ENCODE results near the gene THADA.

Gene THADA

GRCh38 chr2:43219383-43220228 lies 376.2 kb downstream of the THADA start:
- DNase-seq, result peak; percentile 67 to 84

GRCh38 chr2:43218702-43219382 lies 377.0 kb downstream of the THADA start:
- peak in 1 of 2 donors; percentile 55 for DNase-seq

GRCh38 chr2:43218155-43218701 lies 377.6 kb downstream of the THADA start:
- DNase-seq, result no peak

- no peak for DNase-seq
Measured at GRCh38 chr2:43217228-43218154, 378.3 kb downstream of the THADA start.

- no peak for DNase-seq
Measured at GRCh38 chr2:43216629-43217028, 379.2 kb downstream of the THADA start.

- no peak for DNase-seq
Measured at GRCh38 chr2:43215673-43216255, 380.1 kb downstream of the THADA start.

- no peak for DNase-seq
Measured at GRCh38 chr2:43214253-43214652, 381.6 kb downstream of the THADA start.

GRCh38 chr2:43212931-43213330 lies 382.9 kb downstream of the THADA start:
- peak; percentile 47 to 92 for DNase-seq

GRCh38 chr2:43212216-43212835 lies 383.5 kb downstream of the THADA start:
- peak in 1 of 2 donors; percentile 53 for DNase-seq

GRCh38 chr2:43210467-43211303 lies 385.2 kb downstream of the THADA start:
- peak; percentile 50 to 97 for DNase-seq

- DNase-seq, result no peak
Measured at GRCh38 chr2:43210125-43210466, 385.7 kb downstream of the THADA start.

- DNase-seq, result no peak
Measured at GRCh38 chr2:43209204-43209717, 386.6 kb downstream of the THADA start.

- DNase-seq, result no peak
Measured at GRCh38 chr2:43207553-43208300, 388.1 kb downstream of the THADA start.

- no peak for DNase-seq
Measured at GRCh38 chr2:43206602-43207001, 389.2 kb downstream of the THADA start.

- no peak for DNase-seq
Measured at GRCh38 chr2:43203373-43203772, 392.5 kb downstream of the THADA start.

- no peak for DNase-seq
Measured at GRCh38 chr2:43202289-43202688, 393.5 kb downstream of the THADA start.

GRCh38 chr2:43201497-43201896 lies 394.3 kb downstream of the THADA start:
- DNase-seq, result no peak

GRCh38 chr2:43201016-43201415 lies 394.8 kb downstream of the THADA start:
- no peak for DNase-seq

GRCh38 chr2:43199492-43200488 lies 396.0 kb downstream of the THADA start:
- no peak for DNase-seq
